HepG2 (cell line): Measurements from ENCODE around the gene PALM. TPM values are rescaled to one million over a fixed set of nuclear protein-coding genes. Genes with fewer than 3 reads are reported as not detected.

Experiments
- CCDC6 ChIP-seq: sonication (generic); formaldehyde crosslinking; IDR thresholded peaks from 2 replicates; pipeline ENCODE4 v1.8.1; 2022; ENCODE audit warnings: mild to moderate bottlenecking, missing genetic modification reagents, moderate library complexity
- CEBPB ChIP-seq: IDR thresholded peaks from 2 replicates; pipeline ENCODE4 v1.6.1; 2011; ENCODE audit warnings: low read depth, low read length, improper control_type of control experiment, borderline replicate concordance
- CREB1 ChIP-seq, 2 experiments: fragments of 450-650 bp in 1 of 2; IDR thresholded peaks; 2 replicates each; pipeline ENCODE4 v1.6.1; 2016 to 2017; ENCODE audit warnings: control low read depth in 1 of 2, mild to moderate bottlenecking in 1 of 2, missing compliant biosample characterization in 1 of 2, missing genetic modification characterization in 1 of 2
- FOXA3 ChIP-seq: IDR thresholded peaks from 2 replicates; pipeline ENCODE4 v1.6.1; 2016; ENCODE audit warnings: missing genetic modification reagents, missing compliant biosample characterization
- IRF9 ChIP-seq: sonication (generic); formaldehyde crosslinking; IDR thresholded peaks from 2 replicates; pipeline ENCODE4 v1.8.0; 2022; ENCODE audit warnings: missing genetic modification reagents, mild to moderate bottlenecking, borderline replicate concordance
- LBX2 ChIP-seq: sonication (generic); formaldehyde crosslinking; IDR thresholded peaks from 2 replicates; pipeline ENCODE4 v1.5.0; 2020; ENCODE audit warnings: missing genetic modification reagents, mild to moderate bottlenecking, borderline replicate concordance
- NFYC ChIP-seq: IDR thresholded peaks from 2 replicates; pipeline ENCODE4 v1.6.1; 2016; ENCODE audit warnings: missing genetic modification reagents, missing compliant biosample characterization
- POLR2AphosphoS2 ChIP-seq: IDR thresholded peaks from 2 replicates; pipeline ENCODE4 v1.6.1; 2011; ENCODE audit warnings: low read depth, low read length, improper control_type of control experiment
- PRPF4 ChIP-seq: fragments of 200-400 bp; formaldehyde crosslinking; IDR thresholded peaks from 2 replicates; pipeline ENCODE4 v1.6.1; 2016; ENCODE audit warnings: low read length, low read depth; ENCODE audit not compliant: poor library complexity, severe bottlenecking
- SNAPC2 ChIP-seq: sonication (generic); formaldehyde crosslinking; IDR thresholded peaks from 2 replicates; pipeline ENCODE4 v1.8.1; 2022; ENCODE audit warnings: mild to moderate bottlenecking, missing genetic modification reagents
- TAF15 ChIP-seq: fragments of 200-400 bp; formaldehyde crosslinking; IDR thresholded peaks from one replicate; pipeline ENCODE4 v1.6.1; 2018; ENCODE audit warnings: mild to moderate bottlenecking, low read depth, low read length; ENCODE audit not compliant: poor library complexity, severe bottlenecking
- TEF ChIP-seq: sonication (generic); formaldehyde crosslinking; IDR thresholded peaks from 2 replicates; pipeline ENCODE4 v1.5.0; 2020; ENCODE audit warnings: missing genetic modification reagents
- ZBTB1 ChIP-seq: sonication (generic); formaldehyde crosslinking; IDR thresholded peaks from 2 replicates; pipeline ENCODE4 v1.4.0; 2020; ENCODE audit warnings: missing genetic modification reagents, borderline replicate concordance
- ZBTB8A ChIP-seq: sonication (generic); formaldehyde crosslinking; IDR thresholded peaks from 2 replicates; pipeline ENCODE4 v1.4.0; 2020; ENCODE audit warnings: mild to moderate bottlenecking, low read depth, missing genetic modification reagents, borderline replicate concordance
- ZHX2 ChIP-seq, 2 experiments: sonication (generic) in 1 of 2; formaldehyde crosslinking in 1 of 2; IDR thresholded peaks; 2 replicates each; pipeline versions ENCODE4 v1.6.1 to v1.9.0; 2014 to 2022; ENCODE audit warnings: antibody characterized with exemption in 1 of 2, borderline replicate concordance in 1 of 2, inconsistent platforms in 1 of 2, low read depth in 1 of 2, missing genetic modification reagents in 1 of 2
- ZIK1 ChIP-seq: sonication (generic); formaldehyde crosslinking; IDR thresholded peaks from 2 replicates; pipeline ENCODE4 v1.5.0; 2020; ENCODE audit warnings: mild to moderate bottlenecking, low read depth, missing genetic modification reagents, borderline replicate concordance
- ZNF18 ChIP-seq: sonication (generic); formaldehyde crosslinking; IDR thresholded peaks from 2 replicates; pipeline ENCODE4 v1.8.0; 2022; ENCODE audit warnings: mild to moderate bottlenecking, missing genetic modification reagents; ENCODE audit not compliant: insufficient replicate concordance
- ZNF839 ChIP-seq: sonication (generic); formaldehyde crosslinking; IDR thresholded peaks from 2 replicates; pipeline ENCODE4 v1.4.0; 2020; ENCODE audit warnings: missing genetic modification reagents, mild to moderate bottlenecking, borderline replicate concordance
- polyA plus RNA-seq, 8 experiments: library from polyadenylated mRNA; depleted of rRNA in 3 of 8; stranded (reverse) in 7 of 8; unstranded in 1 of 8; fragments of >200 nt; fragmentation: Illumina TruSeq in 4 of 8; extraction: Trizol in 4 of 8; gene quantifications; 2 replicates each; pipeline versions ENCODE4 v1.2.1 to v1.2.3, GENCODE V29; 2011 to 2016; ENCODE audit warnings: low read depth in 4 of 8, missing spikeins in 1 of 8, mixed read lengths in 1 of 8; ENCODE audit not compliant: insufficient read depth in 1 of 8
- total RNA-seq, 5 experiments: library from RNA; depleted of rRNA; stranded (reverse); fragments of >200 nt; fragmentation: Illumina TruSeq; extraction: Trizol; gene quantifications; 2 replicates each; pipeline ENCODE4 v1.2.3, GENCODE V29; 2016; ENCODE audit warnings: low read depth in 1 of 5

Gene PALM
- total and polyA plus RNA-seq, 2 of the 13 experiments (the other 11 are each of a cell fraction or from before 2014, with no cell fraction given), result 4.0 to 9.7 TPM

- no peak for TF ChIP-seq ZNF18
- no peak for TF ChIP-seq NFYC (CRISPR knock-in tag)
- TF ChIP-seq CEBPB, result peak; percentile 12; the same call in 1 of the 2 replicates
- no peak for TF ChIP-seq TEF (CRISPR knock-in tag)
- peak; percentile 63 for TF ChIP-seq CREB1 (IDR thresholded peaks at IDR 0.05)
- TF ChIP-seq CREB1 (CRISPR knock-in tag; IDR thresholded peaks at IDR 0.05), result 0 out of 2 replicates have a peak, but pooled peaks have one; percentile 30
- TF ChIP-seq IRF9 (CRISPR knock-in tag), result peak; percentile 64; the same call in 1 of the 2 replicates
- no peak for TF ChIP-seq ZBTB8A
- TF ChIP-seq TAF15, result no peak
- TF ChIP-seq PRPF4, result no peak
- no peak for TF ChIP-seq ZBTB1 (CRISPR knock-in tag)
- TF ChIP-seq LBX2 (CRISPR knock-in tag), result no peak
- TF ChIP-seq ZNF839 (CRISPR knock-in tag), result no peak
- no peak for TF ChIP-seq CCDC6
- TF ChIP-seq FOXA3 (CRISPR knock-in tag), result no peak
- TF ChIP-seq ZHX2 (IDR thresholded peaks at IDR 0.05; ENCODE audit: low read depth), result no peak
- TF ChIP-seq ZHX2 (CRISPR knock-in tag; IDR thresholded peaks at IDR 0.05; ENCODE audit: borderline replicate concordance), result no peak
- no peak for TF ChIP-seq POLR2AphosphoS2
- TF ChIP-seq ZIK1 (CRISPR knock-in tag), result peak; percentile 73
- TF ChIP-seq SNAPC2 (CRISPR knock-in tag), result 0 out of 2 replicates have a peak, but pooled peaks have one; percentile 81
Observed at GRCh38 chr19:739998-740715, 31.4 kb downstream of the PALM start (continued).
